GM23338 (cell line): Measurements from ENCODE around the gene FBXO30.

Source experiments
- CREB1 ChIP-seq: fragments of 250-450 bp; sonication (Bioruptor Pico); IDR thresholded peaks from 2 replicates; pipeline ENCODE4 v1.5.0; 2020; ENCODE audit warnings: low read depth, mild to moderate bottlenecking, moderate library complexity
- CTCF ChIP-seq, 2 experiments: fragments of 200-600 bp in 1 of 2; sonication (generic) in 1 of 2; conservative IDR thresholded peaks; 2 replicates each; pipeline versions ENCODE4 v1.5.1 to v1.6.1; 2016 to 2017; ENCODE audit warnings: antibody characterized with exemption in 2 of 2, low read depth in 2 of 2, mild to moderate bottlenecking in 2 of 2, moderate library complexity in 1 of 2
- EZH2 ChIP-seq: fragments of 200-600 bp; sonication (generic); IDR thresholded peaks from one replicate; pipeline ENCODE4 v1.8.0; 2017; ENCODE audit warnings: antibody characterized with exemption, mild to moderate bottlenecking, low read depth; ENCODE audit not compliant: unreplicated experiment
- EZH2phosphoT487 ChIP-seq: fragments of 200-600 bp; sonication (generic); IDR thresholded peaks from one replicate; pipeline ENCODE4 v1.8.1; 2018; ENCODE audit warnings: antibody characterized with exemption; ENCODE audit not compliant: unreplicated experiment
- POLR2AphosphoS5 ChIP-seq: IDR thresholded peaks from 2 replicates; pipeline ENCODE4 v1.6.1; 2016; ENCODE audit warnings: antibody characterized with exemption, low read depth
- REST ChIP-seq: IDR thresholded peaks from one replicate; pipeline ENCODE4 v1.6.1; 2018; ENCODE audit warnings: antibody characterized with exemption; ENCODE audit not compliant: unreplicated experiment
- STAT1 ChIP-seq: IDR thresholded peaks from one replicate; pipeline ENCODE4 v1.6.1; 2016; ENCODE audit warnings: antibody characterized with exemption; ENCODE audit not compliant: unreplicated experiment
- ZNF114 ChIP-seq: fragments of 250-450 bp; sonication (Bioruptor Pico); IDR thresholded peaks from 2 replicates; pipeline ENCODE4 v1.5.0; 2020; ENCODE audit warnings: mild to moderate bottlenecking, moderate library complexity

- no peak for TF ChIP-seq CTCF (conservative IDR thresholded peaks at IDR 0.05; ENCODE audit: low read depth in 2 of 2)
- TF ChIP-seq CREB1 (CRISPR knock-in tag), result no peak
- no peak for TF ChIP-seq EZH2phosphoT487
- TF ChIP-seq POLR2AphosphoS5, result no peak
- no peak for TF ChIP-seq EZH2
- TF ChIP-seq STAT1, result no peak
- no peak for TF ChIP-seq REST
- no peak for TF ChIP-seq ZNF114
Observed at GRCh38 chr6:145789443-145789842, 25.2 kb downstream of the FBXO30 start.
